IPS DF 6.9 (cell line): ENCODE data around the gene PRR15L.
"Not testable (repeated sequence)": the region's sequence is repeated elsewhere in the genome, so short reads cannot be mapped to it uniquely, and the experiment has no call there.

Experiments used
- DNase-seq: peaks from one replicate; pipeline ENCODE4 v3.0.0-alpha.2; 2013; ENCODE audit warnings: low read depth, low spot score
- H3K27ac ChIP-seq: one replicate; pipeline ENCODE4 v1.5.1; 2013; ENCODE audit warnings: low read length, control low read depth
- H3K27me3 ChIP-seq: 2 replicates; pipeline ENCODE4 v1.6.1; 2013; ENCODE audit warnings: mild to moderate bottlenecking, low read length; ENCODE audit not compliant: control insufficient read depth, insufficient read depth
- H3K36me3 ChIP-seq: 2 replicates; pipeline ENCODE4 v1.6.1; 2013; ENCODE audit warnings: low read length; ENCODE audit not compliant: control insufficient read depth, insufficient read depth
- H3K4me1 ChIP-seq: 2 replicates; pipeline ENCODE4 v1.6.1; 2013; ENCODE audit warnings: low read length; ENCODE audit not compliant: control insufficient read depth, insufficient read depth
- H3K4me3 ChIP-seq: 2 replicates; pipeline ENCODE4 v1.5.1; 2013; ENCODE audit warnings: mild to moderate bottlenecking, low read length
- H3K9me3 ChIP-seq: 2 replicates; pipeline ENCODE4 v1.6.1; 2013; ENCODE audit warnings: low read length, inconsistent platforms; ENCODE audit not compliant: control insufficient read depth, insufficient read depth
- WGBS: extraction: QIAGEN DNeasy Blood & Tissue Kit; methylation state at CpG from one replicate; pipeline ENCODE4 v1.1.7; 2013; ENCODE audit warnings: mixed read lengths, missing lambda C conversion rate; ENCODE audit not compliant: insufficient read length, insufficient coverage; 5-methylcytosine and 5-hydroxymethylcytosine counted together

PRR15L gene

GRCh38 chr17:47957591-47958490, at the start of gene PRR15L:
Gene PRR15L, minus strand, starts transcription at chr17:47957883. Its CDS starts 4,649 bp downstream, at chr17:47953234.
- H3K27me3 ChIP-seq, result no peaks in the 10 kb centered on the region; the same call in 1 of the 2 replicates
- DNase-seq, result no peak
- no CpG with 5 or more reads among the region's 16 CpGs for WGBS
- H3K27ac ChIP-seq, result no peak within 1 kb of the TSS
- no peak within 1 kb of the TSS for H3K4me3 ChIP-seq
- no peaks in the 10 kb centered on the region for H3K9me3 ChIP-seq
- H3K4me1 ChIP-seq, result peaks cover 10% of the 10 kb centered on the region; the same call in 1 of the 2 replicates
- no peaks in the 10 kb centered on the region for H3K36me3 ChIP-seq

GRCh38 chr17:48006936-48007709, 49.4 kb upstream of the PRR15L start:
- Histone ChIP-seq H3K27ac (no peak overlapping the region), H3K9me3 (no peaks in the 10 kb centered on the region), H3K4me1 (peaks cover 15% of the 10 kb centered on the region), H3K27me3 (no peaks in the 10 kb centered on the region), H3K36me3 (no peaks in the 10 kb centered on the region), H3K4me3 (no peak overlapping the region)
- no CpG with 5 or more reads among the region's 12 CpGs for WGBS
- no peak for DNase-seq

GRCh38 chr17:48004983-48005382, 47.3 kb upstream of the PRR15L start:
- WGBS, result no CpG with 5 or more reads among the region's 3 CpGs
- Histone ChIP-seq H3K9me3 (no peaks in the 10 kb centered on the region), H3K4me1 (peaks cover 15% of the 10 kb centered on the region), H3K36me3 (no peaks in the 10 kb centered on the region), H3K4me3 (no peak overlapping the region), H3K27me3 (no peaks in the 10 kb centered on the region), H3K27ac (no peak overlapping the region)
- no peak for DNase-seq

- Histone ChIP-seq H3K4me1 (peaks cover 15% of the 10 kb centered on the region), H3K9me3 (no peaks in the 10 kb centered on the region), H3K36me3 (no peaks in the 10 kb centered on the region), H3K4me3 (no peak overlapping the region), H3K27ac (no peak overlapping the region), H3K27me3 (no peaks in the 10 kb centered on the region)
- no peak for DNase-seq
- no CpG with 5 or more reads among the region's 17 CpGs for WGBS
Observed at GRCh38 chr17:48003417-48004151, 45.9 kb upstream of the PRR15L start.

- H3K36me3 ChIP-seq, result no peaks in the 10 kb centered on the region
- no peak overlapping the region for H3K27ac ChIP-seq
- no CpG with 5 or more reads among the region's 7 CpGs for WGBS
- no peaks in the 10 kb centered on the region for H3K9me3 ChIP-seq
- peaks cover 15% of the 10 kb centered on the region for H3K4me1 ChIP-seq
- no peak for DNase-seq
- H3K4me3 ChIP-seq, result no peak overlapping the region
- H3K27me3 ChIP-seq, result no peaks in the 10 kb centered on the region
Observed at GRCh38 chr17:48002916-48003416, 45.3 kb upstream of the PRR15L start.

- no CpG with 5 or more reads among the region's 4 CpGs for WGBS
- Histone ChIP-seq H3K36me3 (no peaks in the 10 kb centered on the region), H3K4me1 (peaks cover 15% of the 10 kb centered on the region), H3K4me3 (no peak overlapping the region), H3K27me3 (no peaks in the 10 kb centered on the region), H3K9me3 (no peaks in the 10 kb centered on the region), H3K27ac (no peak overlapping the region)
- no peak for DNase-seq
Observed at GRCh38 chr17:48002266-48002915, 44.7 kb upstream of the PRR15L start.

GRCh38 chr17:48001657-48002056, 44.0 kb upstream of the PRR15L start:
- not testable (repeated sequence) for H3K27ac ChIP-seq, H3K9me3 ChIP-seq, DNase-seq, H3K36me3 ChIP-seq, H3K27me3 ChIP-seq, H3K4me3 ChIP-seq
- no CpG with 5 or more reads among the region's 5 CpGs for WGBS
- peaks cover 15% of the 10 kb centered on the region for H3K4me1 ChIP-seq

GRCh38 chr17:48001197-48001596, 43.5 kb upstream of the PRR15L start:
- no peak overlapping the region for H3K27ac ChIP-seq

GRCh38 chr17:47999582-47999981, 41.9 kb upstream of the PRR15L start:
- Histone ChIP-seq H3K9me3 (no peaks in the 10 kb centered on the region), H3K4me1 (peaks cover 18% of the 10 kb centered on the region), H3K27me3 (no peaks in the 10 kb centered on the region), H3K4me3 (no peak overlapping the region), H3K27ac (no peak overlapping the region), H3K36me3 (no peaks in the 10 kb centered on the region)
- WGBS, result no CpG with 5 or more reads among the region's 4 CpGs
- DNase-seq, result no peak

More at GRCh38 chr17:48001197-48001596, 43.5 kb upstream of the PRR15L start:
- Histone ChIP-seq H3K27me3 (no peaks in the 10 kb centered on the region), H3K36me3 (no peaks in the 10 kb centered on the region), H3K9me3 (no peaks in the 10 kb centered on the region), H3K4me3 (no peak overlapping the region), H3K4me1 (peaks cover 15% of the 10 kb centered on the region)
- no peak for DNase-seq
- WGBS, result no CpG with 5 or more reads among the region's 1 CpG
